Astrocyte (in vitro differentiated cells and primary cell): ENCODE measurements around the gene OR5D13. TPM values are rescaled to one million over a fixed set of nuclear protein-coding genes. Genes with fewer than 3 reads are reported as not detected.

Experiments used
- DNase-seq: peaks from one replicate; pipeline ENCODE4 v3.0.0-alpha.2; 2010; ENCODE audit warnings: low read depth
- FAIRE-seq: peaks from 2 replicates; lab custom pipeline; 2011; peaks lifted over from hg19 to GRCh38; lab: Jason Lieb, UNC
- H2AFZ ChIP-seq: 2 replicates; pipeline ENCODE4 v1.6.0; 2012; ENCODE audit warnings: low read depth, low read length, inconsistent platforms
- H3K27ac ChIP-seq: 2 replicates; pipeline ENCODE4 v1.5.1; 2011; ENCODE audit warnings: low read depth, low read length, inconsistent platforms
- H3K27me3 ChIP-seq: 2 replicates; pipeline ENCODE4 v1.6.0; 2011; ENCODE audit warnings: low read length, inconsistent platforms; ENCODE audit not compliant: insufficient read depth
- H3K36me3 ChIP-seq: 2 replicates; pipeline ENCODE4 v1.5.1; 2011; ENCODE audit warnings: low read length, inconsistent platforms; ENCODE audit not compliant: insufficient read depth
- H3K4me1 ChIP-seq: 2 replicates; pipeline ENCODE4 v1.5.1; 2011; ENCODE audit warnings: low read length, inconsistent platforms; ENCODE audit not compliant: insufficient read depth
- H3K4me2 ChIP-seq: 2 replicates; pipeline ENCODE4 v1.6.0; 2012; ENCODE audit warnings: low read length, inconsistent platforms
- H3K4me3 ChIP-seq: 2 replicates; pipeline ENCODE4 v1.5.1; 2011; ENCODE audit warnings: low read depth, mild to moderate bottlenecking, low read length, inconsistent platforms; ENCODE audit not compliant: insufficient read depth
- H3K79me2 ChIP-seq: 2 replicates; pipeline ENCODE4 v1.6.0; 2012; ENCODE audit warnings: mild to moderate bottlenecking, low read length, inconsistent platforms; ENCODE audit not compliant: insufficient read depth
- H3K9ac ChIP-seq: 2 replicates; pipeline ENCODE4 v1.6.0; 2012; ENCODE audit warnings: mild to moderate bottlenecking, low read length, inconsistent platforms
- H3K9me3 ChIP-seq: 2 replicates; pipeline ENCODE4 v1.5.1; 2012; ENCODE audit warnings: low read depth, mild to moderate bottlenecking, low read length, inconsistent platforms; ENCODE audit not compliant: insufficient read depth
- H4K20me1 ChIP-seq: 2 replicates; pipeline ENCODE4 v1.6.0; 2012; ENCODE audit warnings: low read length, inconsistent platforms; ENCODE audit not compliant: insufficient read depth
- H3K27ac Mint-ChIP-seq: one replicate; pipeline ENCODE4 v1.8.0; 2021; ENCODE audit warnings: mild to moderate bottlenecking, mixed read lengths; ENCODE audit not compliant: unreplicated experiment
- H3K27me3 Mint-ChIP-seq: one replicate; pipeline ENCODE4 v1.8.0; 2021; ENCODE audit warnings: low read depth, mixed read lengths; ENCODE audit not compliant: unreplicated experiment
- H3K36me3 Mint-ChIP-seq: one replicate; pipeline ENCODE4 v1.8.0; 2021; ENCODE audit warnings: low read depth, mixed read lengths; ENCODE audit not compliant: unreplicated experiment
- H3K4me1 Mint-ChIP-seq: one replicate; pipeline ENCODE4 v1.8.0; 2021; ENCODE audit warnings: low read depth, mixed read lengths; ENCODE audit not compliant: unreplicated experiment
- H3K4me3 Mint-ChIP-seq: one replicate; pipeline ENCODE4 v1.8.0; 2021; ENCODE audit warnings: mild to moderate bottlenecking, moderate library complexity, mixed read lengths; ENCODE audit not compliant: unreplicated experiment
- H3K9me3 Mint-ChIP-seq: one replicate; pipeline ENCODE4 v1.8.0; 2021; ENCODE audit warnings: mild to moderate bottlenecking, mixed read lengths; ENCODE audit not compliant: unreplicated experiment
- EZH2 ChIP-seq: IDR thresholded peaks from 2 replicates; pipeline ENCODE4 v1.6.1; 2012; ENCODE audit warnings: mild to moderate bottlenecking, low read length, inconsistent platforms; ENCODE audit not compliant: insufficient read depth
- total RNA-seq: library from RNA; stranded (reverse); gene quantifications from 2 replicates; pipeline ENCODE4 v1.2.1, GENCODE V29; 2021
- TF ChIP-seq, protein P1 (sequence below): IDR thresholded peaks from 2 replicates; pipeline ENCODE4 v1.5.1; 2011; ENCODE audit warnings: low read depth, mild to moderate bottlenecking, inconsistent platforms, low read length, moderate library complexity; ENCODE audit not compliant: insufficient read depth

Gene OR5D13
- total RNA-seq, 1 donor from 2014 or later: not detected

GRCh38 chr11:55791606-55792005 lies 18.4 kb downstream of the OR5D13 start:
- no peaks in the 10 kb centered on the region for H3K36me3 ChIP-seq
- no peak for DNase-seq
- no peaks in the 10 kb centered on the region for H3K36me3 Mint-ChIP-seq
- no peaks in the 10 kb centered on the region for H4K20me1 ChIP-seq
- no peaks in the 10 kb centered on the region for H3K27me3 ChIP-seq
- no peak for TF ChIP-seq EZH2
- TF ChIP-seq, protein P1, sequence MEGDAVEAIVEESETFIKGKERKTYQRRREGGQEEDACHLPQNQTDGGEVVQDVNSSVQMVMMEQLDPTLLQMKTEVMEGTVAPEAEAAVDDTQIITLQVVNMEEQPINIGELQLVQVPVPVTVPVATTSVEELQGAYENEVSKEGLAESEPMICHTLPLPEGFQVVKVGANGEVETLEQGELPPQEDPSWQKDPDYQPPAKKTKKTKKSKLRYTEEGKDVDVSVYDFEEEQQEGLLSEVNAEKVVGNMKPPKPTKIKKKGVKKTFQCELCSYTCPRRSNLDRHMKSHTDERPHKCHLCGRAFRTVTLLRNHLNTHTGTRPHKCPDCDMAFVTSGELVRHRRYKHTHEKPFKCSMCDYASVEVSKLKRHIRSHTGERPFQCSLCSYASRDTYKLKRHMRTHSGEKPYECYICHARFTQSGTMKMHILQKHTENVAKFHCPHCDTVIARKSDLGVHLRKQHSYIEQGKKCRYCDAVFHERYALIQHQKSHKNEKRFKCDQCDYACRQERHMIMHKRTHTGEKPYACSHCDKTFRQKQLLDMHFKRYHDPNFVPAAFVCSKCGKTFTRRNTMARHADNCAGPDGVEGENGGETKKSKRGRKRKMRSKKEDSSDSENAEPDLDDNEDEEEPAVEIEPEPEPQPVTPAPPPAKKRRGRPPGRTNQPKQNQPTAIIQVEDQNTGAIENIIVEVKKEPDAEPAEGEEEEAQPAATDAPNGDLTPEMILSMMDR: no peak
- no peak overlapping the region for H3K27ac Mint-ChIP-seq
- no peak for FAIRE-seq
- H3K79me2 ChIP-seq: no peaks in the 10 kb centered on the region
- no peaks in the 10 kb centered on the region for H3K4me1 Mint-ChIP-seq
- no peak overlapping the region for H3K4me3 ChIP-seq
- peaks cover 6% of the 10 kb centered on the region for H3K9me3 ChIP-seq
- no peak overlapping the region for H3K4me2 ChIP-seq
- no peaks in the 10 kb centered on the region for H3K4me1 ChIP-seq
- no peak overlapping the region for H3K27ac ChIP-seq
- no peak overlapping the region for H2AFZ ChIP-seq
- H3K9me3 Mint-ChIP-seq: no peaks in the 10 kb centered on the region
- H3K27me3 Mint-ChIP-seq: no peaks in the 10 kb centered on the region
- H3K4me3 Mint-ChIP-seq: no peak overlapping the region
- H3K9ac ChIP-seq: no peak overlapping the region

DNA sequence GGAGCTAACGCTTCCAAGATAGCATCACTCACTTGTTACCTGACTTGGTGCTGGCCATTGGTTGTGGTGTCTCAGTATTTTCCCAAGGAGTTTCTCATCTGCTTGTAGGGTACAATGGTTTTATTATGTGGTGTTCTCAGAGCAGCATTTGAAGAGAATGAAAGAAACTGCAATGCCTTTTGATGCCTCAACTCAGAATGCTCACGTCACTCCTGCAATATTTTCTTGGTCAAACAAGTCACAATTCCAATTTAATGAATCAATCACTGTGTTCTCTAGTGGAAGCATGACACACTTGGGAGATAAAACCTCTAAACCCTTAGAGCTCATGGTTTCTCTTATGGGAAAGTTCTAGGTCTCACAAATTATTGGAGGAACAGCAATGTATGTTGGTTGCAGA lies 20.1 kb downstream of the OR5D13 start:
- no peaks in the 10 kb centered on the region for H4K20me1 ChIP-seq

GRCh38 chr11:55795256-55795655 lies 22.0 kb downstream of the OR5D13 start, which contains the start of gene OR5D14:
Gene OR5D14 (plus strand): TSS chr11:55795556. CDS start chr11:55795556, 0 bp downstream.
- no peak for FAIRE-seq
- H3K4me2 ChIP-seq: no peak within 1 kb of the TSS

More for the DNA sequence above, 20.1 kb downstream of the OR5D13 start:
- no peaks in the 10 kb centered on the region for H3K9me3 Mint-ChIP-seq
- no peaks in the 10 kb centered on the region for H3K36me3 Mint-ChIP-seq
- H3K27ac Mint-ChIP-seq: no peak overlapping the region
- no peaks in the 10 kb centered on the region for H3K27me3 Mint-ChIP-seq
- Histone ChIP-seq H3K36me3 (no peaks in the 10 kb centered on the region), H2AFZ (no peak overlapping the region), H3K9ac (no peak overlapping the region), H3K27ac (no peak overlapping the region), H3K79me2 (no peaks in the 10 kb centered on the region), H3K4me2 (no peak overlapping the region), H3K9me3 (no peaks in the 10 kb centered on the region), H3K4me1 (no peaks in the 10 kb centered on the region), H3K4me3 (no peak overlapping the region), H3K27me3 (no peaks in the 10 kb centered on the region)
- no peak overlapping the region for H3K4me3 Mint-ChIP-seq
- TF ChIP-seq, protein P1: no peak
- DNase-seq (no peak), FAIRE-seq (no peak)
- no peaks in the 10 kb centered on the region for H3K4me1 Mint-ChIP-seq

More at GRCh38 chr11:55795256-55795655, 22.0 kb downstream of the OR5D13 start, which contains the start of gene OR5D14:
- no peak within 1 kb of the TSS for H3K9ac ChIP-seq
- no peak within 1 kb of the TSS for H3K4me3 ChIP-seq
- no peaks in the 10 kb centered on the region for H4K20me1 ChIP-seq
- H3K27ac ChIP-seq: no peak within 1 kb of the TSS
- peaks cover 6% of the 10 kb centered on the region for H3K9me3 ChIP-seq
- H3K4me1 ChIP-seq: no peaks in the 10 kb centered on the region
- no peak within 1 kb of the TSS for H2AFZ ChIP-seq
- no peaks in the 10 kb centered on the region for H3K36me3 ChIP-seq
- H3K27me3 ChIP-seq: no peaks in the 10 kb centered on the region
- no peaks in the 10 kb centered on the region for H3K27me3 Mint-ChIP-seq
- no peaks in the 10 kb centered on the region for H3K4me1 Mint-ChIP-seq
- no peak within 1 kb of the TSS for H3K27ac Mint-ChIP-seq
- H3K79me2 ChIP-seq: no peaks in the 10 kb centered on the region
- no peaks in the 10 kb centered on the region for H3K36me3 Mint-ChIP-seq
- no peak for DNase-seq
- no peak within 1 kb of the TSS for H3K4me3 Mint-ChIP-seq
- no peaks in the 10 kb centered on the region for H3K9me3 Mint-ChIP-seq
- TF ChIP-seq EZH2: no peak
- TF ChIP-seq, protein P1: no peak
